Sigmoid colon (tissue), 4 donors: ENCODE measurements around the gene CARD6.

Source experiments
- EP300 ChIP-seq, 4 donors: sonication (generic); formaldehyde crosslinking; IDR thresholded peaks; one replicate each; pipeline ENCODE4 v1.6.1; 2017; ENCODE audit warnings: antibody characterized with exemption in 4 of 4
- POLR2A ChIP-seq, 2 donors: fragments of 450-650 bp; IDR thresholded peaks; one replicate each; pipeline ENCODE4 v1.6.1; 2016; ENCODE audit warnings: antibody characterized with exemption in 2 of 2, mild to moderate bottlenecking in 2 of 2, moderate library complexity in 2 of 2
- POLR2AphosphoS5 ChIP-seq, 4 donors: sonication (generic); formaldehyde crosslinking; IDR thresholded peaks; one replicate each; pipeline ENCODE4 v1.6.1; 2017; ENCODE audit warnings: antibody characterized with exemption in 4 of 4
- TF ChIP-seq, protein P1 (sequence below), 4 experiments: fragments of 450-650 bp in 3 of 4; fragments of 200-600 bp in 1 of 4; IDR thresholded peaks; one replicate each; pipeline ENCODE4 v1.5.1; 2016 to 2019; ENCODE audit warnings: antibody characterized with exemption in 4 of 4, mild to moderate bottlenecking in 3 of 4, moderate library complexity in 2 of 4

DNA sequence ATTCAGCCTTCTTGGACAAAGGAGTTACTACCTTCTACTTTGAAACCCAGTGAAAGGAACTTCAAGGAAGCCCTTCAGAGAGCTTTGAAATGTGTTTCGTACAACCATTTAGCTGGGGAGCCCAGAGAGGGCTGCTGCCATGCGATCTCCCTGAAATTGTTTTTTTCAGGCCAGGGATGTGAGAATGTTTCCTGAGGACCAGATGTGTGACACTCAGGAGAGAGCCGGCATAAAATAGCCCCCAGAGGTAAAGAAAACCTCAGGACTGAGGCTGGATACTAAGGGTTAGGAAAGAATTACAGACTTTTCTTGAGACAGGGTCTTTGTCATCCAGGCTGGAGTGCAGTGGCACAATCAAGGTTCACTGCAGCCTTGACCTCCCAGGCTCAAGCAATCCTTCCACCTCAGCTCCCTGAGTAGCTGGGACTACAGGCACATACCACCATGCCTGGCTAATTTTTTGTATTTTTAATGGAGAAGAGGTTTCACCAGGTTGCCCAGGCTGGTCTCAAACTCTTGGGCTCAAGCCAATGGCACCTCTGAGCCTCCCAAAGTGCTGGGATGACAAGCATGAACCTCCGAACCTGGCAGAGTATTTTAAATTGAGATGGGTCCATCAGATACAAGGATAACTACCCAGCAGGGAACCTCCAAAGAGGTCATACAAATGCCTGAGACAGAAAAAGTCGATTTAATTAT, 14.5 kb upstream of the CARD6 start:
- TF ChIP-seq, protein P1, sequence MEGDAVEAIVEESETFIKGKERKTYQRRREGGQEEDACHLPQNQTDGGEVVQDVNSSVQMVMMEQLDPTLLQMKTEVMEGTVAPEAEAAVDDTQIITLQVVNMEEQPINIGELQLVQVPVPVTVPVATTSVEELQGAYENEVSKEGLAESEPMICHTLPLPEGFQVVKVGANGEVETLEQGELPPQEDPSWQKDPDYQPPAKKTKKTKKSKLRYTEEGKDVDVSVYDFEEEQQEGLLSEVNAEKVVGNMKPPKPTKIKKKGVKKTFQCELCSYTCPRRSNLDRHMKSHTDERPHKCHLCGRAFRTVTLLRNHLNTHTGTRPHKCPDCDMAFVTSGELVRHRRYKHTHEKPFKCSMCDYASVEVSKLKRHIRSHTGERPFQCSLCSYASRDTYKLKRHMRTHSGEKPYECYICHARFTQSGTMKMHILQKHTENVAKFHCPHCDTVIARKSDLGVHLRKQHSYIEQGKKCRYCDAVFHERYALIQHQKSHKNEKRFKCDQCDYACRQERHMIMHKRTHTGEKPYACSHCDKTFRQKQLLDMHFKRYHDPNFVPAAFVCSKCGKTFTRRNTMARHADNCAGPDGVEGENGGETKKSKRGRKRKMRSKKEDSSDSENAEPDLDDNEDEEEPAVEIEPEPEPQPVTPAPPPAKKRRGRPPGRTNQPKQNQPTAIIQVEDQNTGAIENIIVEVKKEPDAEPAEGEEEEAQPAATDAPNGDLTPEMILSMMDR (IDR thresholded peaks at IDR 0.05), result no peak
- TF ChIP-seq POLR2A (IDR thresholded peaks at IDR 0.05) (no peak), EP300 (IDR thresholded peaks at IDR 0.05) (no peak), POLR2AphosphoS5 (IDR thresholded peaks at IDR 0.05) (no peak)
